CD8-positive, alpha-beta memory T cell (primary cell): ENCODE measurements around the gene TRERF1. TPM values are rescaled to one million over a fixed set of nuclear protein-coding genes. Genes with fewer than 3 reads are reported as not detected.

ENCODE experiments used
- CTCF ChIA-PET: fragments of 350-600 bp; sonication (Branson Sonifier 250); formaldehyde crosslinking; loops from one replicate; lab custom pipeline; 2021; ENCODE audit warnings: antibody characterized with exemption; lab: Charles Lee
- POLR2A ChIA-PET: fragments of 350-600 bp; sonication (Branson Sonifier 250); formaldehyde crosslinking; loops from one replicate; lab custom pipeline; 2021; ENCODE audit warnings: antibody characterized with exemption; lab: Charles Lee
- DNase-seq, 5 donors: peaks; one replicate each; pipeline versions ENCODE4 v3.0.0 to v3.0.0-alpha.2; 2020 to 2022; ENCODE audit warnings: mixed read lengths in 1 of 5
- H3K27ac ChIP-seq: one replicate; pipeline ENCODE4 v1.7.0; 2013; ENCODE audit warnings: low read depth, mild to moderate bottlenecking, low read length, moderate library complexity
- H3K27me3 ChIP-seq: 2 replicates; pipeline ENCODE4 v1.7.0; 2013; ENCODE audit warnings: low read length, mild to moderate bottlenecking; ENCODE audit not compliant: insufficient read depth, poor library complexity, severe bottlenecking
- H3K36me3 ChIP-seq: 2 replicates; pipeline ENCODE4 v1.7.0; 2013; ENCODE audit warnings: mild to moderate bottlenecking, low read length, moderate library complexity; ENCODE audit not compliant: insufficient read depth
- H3K4me1 ChIP-seq: 2 replicates; pipeline ENCODE4 v1.7.0; 2013; ENCODE audit warnings: mild to moderate bottlenecking, low read length, moderate library complexity; ENCODE audit not compliant: insufficient read depth
- H3K4me3 ChIP-seq: 2 replicates; pipeline ENCODE4 v1.7.0; 2013; ENCODE audit warnings: mild to moderate bottlenecking, low read length
- H3K9me3 ChIP-seq: 2 replicates; pipeline ENCODE4 v1.7.0; 2013; ENCODE audit warnings: mild to moderate bottlenecking, low read length
- H3K27ac Mint-ChIP-seq, 8 donors: one replicate each; pipeline ENCODE4 v1.8.0; 2020 to 2021; ENCODE audit warnings: mixed read lengths in 8 of 8, mild to moderate bottlenecking in 6 of 8, inconsistent platforms in 3 of 8, moderate library complexity in 3 of 8
- H3K27me3 Mint-ChIP-seq, 2 donors: one replicate each; pipeline ENCODE4 v1.8.0; 2020 to 2021; ENCODE audit warnings: mixed read lengths in 2 of 2, mild to moderate bottlenecking in 1 of 2, moderate library complexity in 1 of 2
- H3K36me3 Mint-ChIP-seq, 3 donors: one replicate each; pipeline ENCODE4 v1.8.0; 2020 to 2021; ENCODE audit warnings: mixed read lengths in 3 of 3, inconsistent platforms in 1 of 3, mild to moderate bottlenecking in 1 of 3
- H3K4me1 Mint-ChIP-seq, 3 donors: one replicate each; pipeline ENCODE4 v1.8.0; 2020 to 2021; ENCODE audit warnings: mixed read lengths in 3 of 3, inconsistent platforms in 1 of 3, mild to moderate bottlenecking in 1 of 3
- H3K4me3 Mint-ChIP-seq, 7 donors: one replicate each; pipeline ENCODE4 v1.8.0; 2020 to 2021; ENCODE audit warnings: mixed read lengths in 7 of 7, mild to moderate bottlenecking in 6 of 7, moderate library complexity in 4 of 7, inconsistent platforms in 2 of 7
- H3K9me3 Mint-ChIP-seq, 5 donors: one replicate each; pipeline ENCODE4 v1.8.0; 2020 to 2022; ENCODE audit warnings: mixed read lengths in 5 of 5, mild to moderate bottlenecking in 3 of 5, moderate library complexity in 2 of 5, inconsistent platforms in 1 of 5
- polyA plus RNA-seq: library from polyadenylated mRNA; unstranded; fragments of 300-500 nt; fragmentation: Illumina TruSeq; gene quantifications from one replicate; pipeline ENCODE4 v1.2.3, GENCODE V29; 2021
- total RNA-seq, 2 experiments: library from RNA; stranded (reverse); gene quantifications; one replicate each; pipeline ENCODE4 v1.2.3, GENCODE V29; 2021

The TRERF1 gene
- total and polyA plus RNA-seq, 3 experiments from 2014 or later = 10.2 to 10.6 (median 10.3) TPM

DNA sequence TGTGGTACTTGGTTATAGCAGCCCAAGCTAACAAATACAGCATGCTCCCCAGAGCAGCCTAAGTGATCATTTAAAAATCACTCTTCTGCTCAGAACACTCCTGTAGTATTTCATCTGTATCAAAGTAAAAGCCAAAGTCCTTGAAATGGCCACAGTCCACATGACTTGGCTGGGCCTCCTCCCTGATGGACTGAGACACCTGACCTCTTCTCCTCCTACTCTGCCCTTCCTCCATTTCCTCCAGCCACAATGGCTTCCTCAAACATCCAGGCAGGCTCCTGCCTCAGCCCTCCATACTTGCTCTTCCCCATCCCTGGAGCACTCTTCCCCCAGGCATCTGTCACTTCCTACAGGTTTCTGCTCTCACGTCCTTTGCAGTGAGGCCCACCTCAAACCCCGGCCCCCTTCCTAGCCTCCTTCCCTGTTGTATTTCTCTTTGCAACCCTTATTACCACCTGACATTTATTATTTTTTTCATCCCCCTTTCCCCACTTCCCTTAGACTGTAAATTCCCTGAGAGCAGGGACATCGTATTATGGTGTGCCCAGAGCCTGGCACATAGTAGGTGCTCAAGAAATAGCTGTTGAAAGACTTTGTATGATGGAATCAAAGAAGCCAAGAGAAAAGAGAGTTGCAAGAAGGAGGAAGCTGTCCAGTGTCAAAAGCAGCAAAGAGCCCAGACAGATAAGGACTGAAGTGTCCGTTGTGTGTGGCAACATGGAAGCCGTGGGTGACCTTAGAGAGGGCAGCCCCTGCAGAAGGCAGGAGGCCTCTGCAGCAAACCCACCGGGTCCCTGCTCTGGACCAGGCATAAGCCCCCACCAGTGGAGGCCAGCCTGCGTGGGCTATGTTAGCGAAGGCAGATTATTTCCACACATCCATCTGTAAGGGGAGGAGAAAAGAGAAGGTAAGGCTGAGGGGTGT lies 87.5 kb downstream of the TRERF1 start:
- peak overlapping the region; percentile 9 to 94 (median 82) for H3K27ac Mint-ChIP-seq
- H3K4me3 Mint-ChIP-seq = peak overlapping the region; percentile 21 to 67 (median 51)
- Histone ChIP-seq H3K4me1 (peaks cover 49% of the 10 kb centered on the region), H3K27ac (no peak overlapping the region), H3K36me3 (peaks cover 6% of the 10 kb centered on the region), H3K27me3 (no peaks in the 10 kb centered on the region), H3K9me3 (no peaks in the 10 kb centered on the region), H3K4me3 (no peak overlapping the region)
- peaks cover 60 to 73% (median 73%) of the 10 kb centered on the region in 3 donors for H3K4me1 Mint-ChIP-seq
- peaks cover 12 to 39% (median 18%) of the 10 kb centered on the region in 3 donors for H3K36me3 Mint-ChIP-seq
- no peaks in the 10 kb centered on the region for H3K9me3 Mint-ChIP-seq
- ChIA-PET CTCF (no interaction called here), POLR2A (no interaction called here)
- DNase-seq = no peak
- no peaks in the 10 kb centered on the region for H3K27me3 Mint-ChIP-seq

GRCh38 chr6:42361036-42361435 lies 90.7 kb downstream of the TRERF1 start:
- Histone ChIP-seq H3K4me1 (peaks cover 25% of the 10 kb centered on the region), H3K27me3 (no peaks in the 10 kb centered on the region), H3K9me3 (no peaks in the 10 kb centered on the region), H3K27ac (no peak overlapping the region), H3K4me3 (no peak overlapping the region), H3K36me3 (peaks cover 6% of the 10 kb centered on the region)
- H3K4me1 Mint-ChIP-seq = peaks cover 51 to 70% (median 65%) of the 10 kb centered on the region in 3 donors
- no peaks in the 10 kb centered on the region for H3K27me3 Mint-ChIP-seq
- ChIA-PET POLR2A (interaction anchor here (1.0 kb wide), 1 partner anchor 41 kb away, joined by 3 read pairs; no protein-coding TSS in a partner anchor), CTCF (interaction anchor here (0.7 kb wide), 1 partner anchor 10 kb away, joined by 3 read pairs; no protein-coding TSS in a partner anchor)
- H3K27ac Mint-ChIP-seq = peak overlapping the region in 6 of 8 donors; percentile 12 to 81 (median 44)
- H3K4me3 Mint-ChIP-seq = no peak overlapping the region
- DNase-seq = no peak
- H3K36me3 Mint-ChIP-seq = peaks cover 12 to 47% (median 23%) of the 10 kb centered on the region in 3 donors
- H3K9me3 Mint-ChIP-seq = no peaks in the 10 kb centered on the region

- no peak for DNase-seq
- Histone ChIP-seq H3K27me3 (no peaks in the 10 kb centered on the region), H3K9me3 (no peaks in the 10 kb centered on the region), H3K27ac (no peak overlapping the region), H3K4me1 (peaks cover 8% of the 10 kb centered on the region), H3K36me3 (peaks cover 6% of the 10 kb centered on the region), H3K4me3 (no peak overlapping the region)
- ChIA-PET CTCF (interaction anchor here (1.1 to 1.3 kb wide), 2 partner anchors 8 to 76 kb away, joined by 3 to 6 read pairs; no protein-coding TSS in a partner anchor), POLR2A (interaction anchor here (0.7 to 1.7 kb wide), 3 partner anchors 9 to 94 kb away, joined by 3 to 7 read pairs (median 4); no protein-coding TSS in a partner anchor)
- peak overlapping the region in 3 of 8 donors; percentile 12 to 93 (median 80) for H3K27ac Mint-ChIP-seq
- no peaks in the 10 kb centered on the region for H3K9me3 Mint-ChIP-seq
- peaks cover 12 to 45% (median 20%) of the 10 kb centered on the region in 3 donors for H3K36me3 Mint-ChIP-seq
- no peaks in the 10 kb centered on the region for H3K27me3 Mint-ChIP-seq
- peaks cover 32 to 51% (median 47%) of the 10 kb centered on the region in 3 donors for H3K4me1 Mint-ChIP-seq
- H3K4me3 Mint-ChIP-seq = no peak overlapping the region
These were observed 92.7 kb downstream of the TRERF1 start for GRCh38 chr6:42359021-42359420.

DNA sequence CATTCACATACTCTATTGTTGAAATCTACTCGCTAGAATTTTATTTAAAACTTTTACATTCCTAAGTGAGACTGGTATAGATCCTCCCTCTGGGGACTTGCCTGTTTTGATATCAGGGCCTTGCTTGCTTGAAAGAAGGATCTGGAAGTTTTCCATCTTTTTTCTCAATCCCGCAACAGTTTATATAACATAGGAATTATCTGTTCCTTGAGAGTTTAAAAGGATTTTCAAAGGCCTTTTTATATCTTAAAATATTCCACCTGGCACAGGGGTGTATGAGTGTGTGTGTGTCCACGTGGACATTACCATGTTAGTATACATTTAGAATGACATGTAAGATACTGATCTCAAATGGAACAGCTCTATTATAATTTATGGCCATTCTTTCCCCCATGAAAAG lies 96.3 kb downstream of the TRERF1 start:
- Histone ChIP-seq H3K4me1 (peaks cover 8% of the 10 kb centered on the region), H3K4me3 (no peak overlapping the region), H3K36me3 (no peaks in the 10 kb centered on the region), H3K27ac (no peak overlapping the region), H3K27me3 (no peaks in the 10 kb centered on the region), H3K9me3 (no peaks in the 10 kb centered on the region)
- no peak for DNase-seq
- ChIA-PET CTCF (interaction anchor here (1.4 kb wide), 1 partner anchor 192 kb away, joined by 3 read pairs; no protein-coding TSS in a partner anchor), POLR2A (no interaction called here)
- peaks cover 0 to 18% (median 12%) of the 10 kb centered on the region in 3 donors for H3K36me3 Mint-ChIP-seq
- H3K4me1 Mint-ChIP-seq = peaks cover 27 to 43% (median 37%) of the 10 kb centered on the region in 3 donors
- H3K27ac Mint-ChIP-seq = no peak overlapping the region
- H3K9me3 Mint-ChIP-seq = no peaks in the 10 kb centered on the region
- H3K27me3 Mint-ChIP-seq = no peaks in the 10 kb centered on the region
- H3K4me3 Mint-ChIP-seq = no peak overlapping the region

DNA sequence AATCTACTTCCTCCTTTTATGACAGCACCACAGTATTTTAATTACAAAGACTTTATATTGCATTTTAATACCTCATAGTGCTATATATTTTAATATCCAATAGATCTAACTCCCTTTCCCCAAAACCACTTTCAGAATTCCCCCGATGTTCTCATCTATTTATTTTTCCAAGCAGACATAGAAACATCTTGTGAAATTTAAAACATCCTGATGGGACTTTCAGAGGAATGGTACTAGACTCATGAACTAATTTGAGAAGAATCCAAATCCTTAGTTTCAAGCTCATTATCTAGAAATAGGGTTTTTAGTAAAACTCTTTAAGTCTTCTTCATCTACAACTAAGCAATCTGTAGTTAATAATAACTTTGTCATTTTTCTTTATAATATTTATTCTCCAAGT lies 97.0 kb downstream of the TRERF1 start:
- CTCF ChIA-PET = no interaction called here
- Mint-ChIP-seq H3K9me3 (no peaks in the 10 kb centered on the region), H3K27me3 (no peaks in the 10 kb centered on the region), H3K27ac (peak overlapping the region in 1 of 8 donors; percentile 79), H3K4me3 (no peak overlapping the region), H3K36me3 (peaks cover 0 to 21% (median 13%) of the 10 kb centered on the region in 3 donors), H3K4me1 (peaks cover 25 to 49% (median 42%) of the 10 kb centered on the region in 3 donors)
- no peaks in the 10 kb centered on the region for H3K36me3 ChIP-seq
- no peak overlapping the region for H3K27ac ChIP-seq
- POLR2A ChIA-PET = no interaction called here
- H3K4me1 ChIP-seq = peaks cover 8% of the 10 kb centered on the region
- no peaks in the 10 kb centered on the region for H3K27me3 ChIP-seq
- DNase-seq = no peak
- no peaks in the 10 kb centered on the region for H3K9me3 ChIP-seq
- no peak overlapping the region for H3K4me3 ChIP-seq

DNA sequence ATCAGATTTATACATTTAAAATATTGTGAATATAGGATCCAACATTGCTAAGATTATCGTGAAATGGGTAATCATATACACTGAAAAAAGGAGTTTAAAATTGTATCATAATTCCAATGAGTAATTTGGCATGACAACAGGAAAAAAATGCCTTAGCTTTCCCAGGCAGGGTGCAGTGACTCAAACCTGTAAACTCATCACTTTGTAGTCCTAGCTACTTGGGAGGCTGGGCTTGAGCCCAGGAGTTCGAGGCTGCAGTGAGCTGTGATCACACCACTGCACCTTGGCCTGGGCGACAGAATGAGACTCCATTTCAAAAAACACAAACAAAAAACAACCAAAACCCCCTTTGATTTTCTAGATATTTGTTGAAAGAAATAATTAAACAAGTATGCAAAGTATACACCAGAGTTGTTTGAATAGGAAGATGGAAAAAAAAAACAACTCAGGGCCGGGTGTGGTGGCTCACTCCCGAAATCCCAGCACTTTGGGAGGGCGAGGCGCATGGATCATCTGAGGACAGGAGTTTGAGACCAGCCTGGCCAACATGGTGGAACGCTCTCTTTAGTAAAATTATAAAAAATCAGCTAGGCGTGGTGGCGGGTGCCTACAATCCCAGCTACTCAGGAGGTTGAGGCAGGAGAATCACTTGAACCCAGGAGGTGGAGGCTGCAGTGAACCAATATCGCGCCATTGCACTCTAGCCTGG lies 98.7 kb downstream of the TRERF1 start:
- H3K4me3 Mint-ChIP-seq = no peak overlapping the region
- ChIA-PET POLR2A (interaction anchor here (0.7 kb wide), 1 partner anchor 98 kb away, joined by 3 read pairs; no protein-coding TSS in a partner anchor), CTCF (interaction anchor here (1.2 kb wide), 1 partner anchor 194 kb away, joined by 3 read pairs; no protein-coding TSS in a partner anchor)
- H3K4me1 Mint-ChIP-seq = peaks cover 17 to 50% (median 46%) of the 10 kb centered on the region in 3 donors
- peaks cover 0 to 1% of the 10 kb centered on the region in 2 donors for H3K27me3 Mint-ChIP-seq
- H3K9me3 ChIP-seq = no peaks in the 10 kb centered on the region
- no peaks in the 10 kb centered on the region for H3K36me3 ChIP-seq
- no peak overlapping the region for H3K4me3 ChIP-seq
- H3K27me3 ChIP-seq = no peaks in the 10 kb centered on the region
- H3K36me3 Mint-ChIP-seq = peaks cover 0 to 19% (median 15%) of the 10 kb centered on the region in 3 donors
- DNase-seq = no peak
- peaks cover 6% of the 10 kb centered on the region for H3K4me1 ChIP-seq
- H3K27ac ChIP-seq = no peak overlapping the region
- no peaks in the 10 kb centered on the region for H3K9me3 Mint-ChIP-seq
- peak overlapping the region in 1 of 8 donors; percentile 43 for H3K27ac Mint-ChIP-seq

DNA sequence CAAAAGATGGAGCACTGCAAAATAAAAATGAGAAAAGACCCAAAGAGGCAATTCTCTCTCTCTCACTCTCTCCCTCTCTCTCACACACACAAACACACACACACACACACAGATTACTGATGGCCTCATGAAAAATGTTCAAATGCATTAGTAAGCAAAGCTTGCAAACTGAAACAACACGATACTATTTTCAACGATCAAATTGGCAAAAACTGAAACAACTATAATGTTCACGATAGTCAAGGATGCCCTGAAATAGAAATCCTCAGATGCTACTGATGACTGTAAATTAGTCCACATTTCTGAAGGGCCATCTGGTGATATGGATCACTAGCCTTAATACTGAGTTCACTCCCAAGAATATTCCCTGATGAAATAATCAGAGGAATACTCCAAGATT lies 100.8 kb downstream of the TRERF1 start:
- H3K4me1 ChIP-seq = peaks cover 8% of the 10 kb centered on the region
- no peak overlapping the region for H3K4me3 Mint-ChIP-seq
- POLR2A ChIA-PET = no interaction called here

More for the DNA sequence above, 100.8 kb downstream of the TRERF1 start:
- Mint-ChIP-seq H3K36me3 (peaks cover 0 to 18% (median 18%) of the 10 kb centered on the region in 3 donors), H3K27me3 (peaks cover 0 to 1% of the 10 kb centered on the region in 2 donors), H3K4me1 (peaks cover 20 to 53% (median 53%) of the 10 kb centered on the region in 3 donors), H3K9me3 (no peaks in the 10 kb centered on the region), H3K27ac (peak overlapping the region in 2 of 8 donors; percentile 38 to 44)
- H3K4me3 ChIP-seq = no peak overlapping the region
- no peaks in the 10 kb centered on the region for H3K36me3 ChIP-seq
- CTCF ChIA-PET = interaction anchor here (1.4 kb wide), 1 partner anchor 132 kb away, joined by 3 read pairs; no protein-coding TSS in a partner anchor
- H3K27me3 ChIP-seq = no peaks in the 10 kb centered on the region
- no peak overlapping the region for H3K27ac ChIP-seq
- no peak for DNase-seq
- H3K9me3 ChIP-seq = no peaks in the 10 kb centered on the region
